ENCODE results near the gene RPL19.

The RPL19 gene

GRCh38 chr17:39173526-39174274 is 26.4 kb upstream of the RPL19 start:
- no peak for DNase-seq

DNA sequence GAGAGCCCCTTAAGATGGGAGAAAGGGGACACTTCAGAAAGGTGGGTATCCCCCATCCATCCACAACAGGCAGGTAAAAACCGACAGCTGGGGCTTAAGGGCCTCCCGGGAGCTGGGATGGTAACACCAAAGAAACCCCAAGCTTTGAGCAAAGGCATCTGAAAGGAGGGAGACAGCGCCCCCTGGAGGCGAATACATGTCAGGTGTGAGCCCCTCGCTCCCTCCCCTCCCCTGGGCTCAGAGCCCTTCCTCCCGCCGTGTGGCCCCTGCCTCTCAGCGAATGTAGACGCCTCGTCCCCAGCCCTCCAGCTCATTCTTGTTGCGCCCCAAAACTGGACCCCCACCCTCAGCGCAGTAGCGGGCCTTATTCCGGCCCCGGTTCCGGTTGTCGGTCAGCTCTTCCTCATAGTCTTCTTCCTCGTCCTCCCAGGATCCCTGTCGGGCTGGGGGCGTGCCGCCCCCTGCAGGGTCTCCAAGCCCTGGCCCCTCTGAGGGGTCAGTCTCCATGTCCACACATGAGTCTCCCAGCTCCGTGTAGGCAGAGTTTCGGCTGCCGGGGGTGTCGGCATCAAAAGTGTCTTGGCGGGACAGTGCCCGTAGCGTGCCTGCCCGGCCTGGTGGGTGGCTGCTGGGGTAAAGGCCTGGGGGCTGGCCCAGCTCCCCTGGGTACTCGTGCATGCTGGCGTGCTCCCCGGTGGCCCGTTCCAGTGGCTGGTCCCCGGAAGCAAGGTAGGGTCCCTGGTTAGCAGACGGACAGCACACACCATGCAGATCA is 25.0 kb upstream of the RPL19 start:
- DNase-seq = peak; percentile 70

GRCh38 chr17:39175695-39176093 is 24.4 kb upstream of the RPL19 start:
- DNase-seq = no peak

GRCh38 chr17:39177256-39177655 is 22.8 kb upstream of the RPL19 start:
- no peak for DNase-seq

DNA sequence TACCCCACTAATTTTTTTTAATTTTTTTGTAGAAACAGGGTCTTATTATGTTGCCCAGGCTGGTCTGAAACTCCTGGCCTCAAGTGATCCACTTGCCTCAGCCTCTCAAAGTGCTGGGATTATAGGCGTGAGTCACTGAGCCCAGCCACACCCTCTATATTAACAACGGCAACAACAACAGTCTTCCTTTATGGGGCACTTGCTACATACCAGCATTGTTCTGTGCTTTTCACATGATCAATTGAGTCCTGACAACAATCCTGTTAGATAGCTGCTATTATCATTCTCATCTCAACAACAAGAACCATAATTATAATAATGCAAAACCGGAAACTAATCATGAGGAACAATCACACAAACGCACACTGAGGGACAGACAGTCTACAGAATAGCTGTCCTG is 21.5 kb upstream of the RPL19 start:
- no peak for DNase-seq

DNA sequence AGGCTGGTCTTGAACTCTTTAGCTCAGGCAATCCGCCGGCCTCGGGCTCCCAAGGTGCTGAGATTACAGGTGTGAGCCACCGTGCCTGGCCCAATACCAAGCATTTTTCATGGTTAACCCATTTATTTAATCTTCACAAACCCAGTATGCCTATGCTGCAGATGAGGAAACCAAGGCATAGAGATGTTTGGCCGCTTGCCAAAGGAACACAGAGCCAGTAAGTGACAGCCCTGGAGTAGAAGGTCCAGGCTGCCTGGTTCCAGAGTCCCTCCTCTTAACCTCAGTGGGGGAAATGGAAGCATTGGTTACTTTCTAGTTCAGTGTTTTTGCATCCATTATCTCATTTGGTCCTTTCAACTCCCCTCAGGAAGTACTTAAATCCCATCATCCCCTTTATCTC is 18.8 kb upstream of the RPL19 start:
- no peak for DNase-seq

DNA sequence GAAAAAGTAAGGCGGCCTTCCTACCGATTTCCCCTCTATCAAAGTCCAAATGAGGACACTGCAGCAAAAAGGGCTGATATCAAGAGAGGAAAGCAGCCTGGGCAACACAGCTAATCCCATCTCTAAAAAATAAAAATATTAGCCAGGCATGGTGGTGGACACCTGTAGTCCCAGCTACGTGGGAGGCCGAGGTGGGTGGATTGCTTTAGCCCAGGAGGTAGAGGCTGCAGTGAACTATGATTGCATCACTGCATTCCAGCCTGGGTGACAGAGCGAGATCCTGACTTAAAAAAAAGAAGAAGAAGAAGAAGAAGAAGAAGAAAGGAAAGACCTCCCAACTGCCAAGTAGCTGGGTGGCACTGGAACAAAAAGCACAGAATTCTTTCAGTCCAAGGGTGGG is 17.0 kb upstream of the RPL19 start:
- DNase-seq = no peak

- no peak for DNase-seq
Measured at GRCh38 chr17:39183720-39184119, 16.4 kb upstream of the RPL19 start.

DNA sequence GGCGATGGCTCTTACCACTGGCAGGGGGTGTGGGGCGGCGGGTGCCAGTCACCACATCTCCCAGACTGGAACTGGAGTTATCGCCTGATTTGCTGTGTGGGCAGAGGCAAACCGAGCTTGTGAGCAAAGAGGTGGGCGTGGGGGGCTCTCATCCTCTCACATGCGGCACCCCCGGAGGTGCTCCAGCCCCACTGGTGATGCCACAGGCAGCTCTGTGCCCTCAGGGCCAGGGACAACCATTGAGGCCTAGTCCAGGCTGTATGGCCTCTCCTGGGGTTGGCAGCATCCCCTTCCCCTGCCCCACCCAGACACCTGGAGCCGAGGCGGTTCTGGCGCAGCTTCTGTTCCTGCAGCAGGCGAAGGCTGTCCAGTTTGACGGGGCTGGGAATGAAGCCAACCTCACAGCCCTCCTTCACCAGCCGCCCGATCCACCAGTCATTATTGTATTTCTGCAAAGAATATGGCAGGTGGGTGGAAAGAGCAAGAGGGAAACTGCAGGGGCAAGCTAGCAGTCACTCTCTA is 13.5 kb upstream of the RPL19 start:
- peak; percentile 30 for DNase-seq

DNA sequence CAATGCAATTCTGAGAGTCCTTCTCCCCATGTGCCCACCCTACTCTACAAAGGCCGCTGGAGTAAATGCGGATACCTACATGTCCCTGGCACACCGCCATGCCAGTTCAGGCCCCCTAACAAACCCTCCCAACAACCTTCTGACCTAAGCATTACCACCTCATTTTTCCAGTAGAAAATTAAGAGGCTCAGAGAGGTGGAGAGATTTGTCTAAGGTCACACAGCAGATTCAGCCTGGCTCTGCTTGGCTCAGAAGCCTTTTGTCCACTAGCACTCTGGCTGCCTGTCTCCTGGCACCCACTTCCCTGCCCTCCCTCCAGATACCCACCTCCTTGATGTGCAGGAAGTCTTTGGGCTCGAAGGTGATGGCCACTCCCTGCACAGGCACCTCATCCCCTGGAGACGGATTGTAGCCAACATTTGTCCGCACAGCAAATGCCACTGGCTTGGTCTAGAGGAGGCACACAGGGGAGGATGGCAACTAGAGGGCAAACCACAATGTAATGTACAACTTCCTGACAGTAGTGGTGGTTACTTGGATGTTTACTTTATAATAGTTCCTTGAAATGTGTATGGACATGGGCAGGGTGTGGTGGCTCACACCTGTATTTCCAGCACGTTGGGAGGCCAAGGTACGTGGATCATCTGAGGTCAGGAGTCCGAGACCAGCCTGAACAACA is 12.8 kb upstream of the RPL19 start:
- DNase-seq = no peak

DNA sequence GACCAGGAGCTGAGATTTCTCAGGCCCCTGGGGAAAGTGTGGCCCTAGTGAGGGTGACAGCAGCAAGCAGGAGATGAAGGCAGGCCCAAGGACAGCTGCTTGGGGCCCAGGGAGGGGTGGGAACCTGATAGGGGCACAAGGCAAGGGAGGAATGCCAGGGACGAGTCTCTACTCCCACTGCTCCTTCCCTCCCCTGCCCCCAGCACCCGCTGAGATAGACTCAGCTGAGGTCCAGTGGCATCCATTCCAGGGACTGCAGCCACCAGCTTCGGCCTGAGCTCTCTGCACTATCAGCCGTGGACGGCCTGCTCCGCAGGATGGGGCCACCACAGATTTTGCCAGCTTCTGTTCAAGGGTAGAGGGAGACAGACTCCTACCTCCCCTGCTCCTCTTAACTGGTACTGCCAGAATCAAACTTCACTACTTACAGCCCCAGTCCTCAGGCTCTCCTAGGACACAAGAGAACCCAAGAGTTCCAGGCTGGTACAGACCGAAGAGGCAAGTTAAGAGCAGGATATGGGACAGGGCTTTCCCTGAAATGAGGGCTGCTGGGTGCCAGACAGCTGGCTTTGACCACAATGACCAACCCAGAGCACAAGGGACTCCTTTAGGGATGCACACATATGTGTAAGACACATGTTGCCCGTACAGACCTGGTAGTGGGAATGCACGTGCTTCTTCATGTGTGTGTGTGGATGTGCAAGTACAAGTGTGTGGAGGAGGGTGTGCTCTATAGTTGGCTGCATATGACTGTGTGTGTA is 8.2 kb upstream of the RPL19 start:
- DNase-seq = no peak

GRCh38 chr17:39192901-39193300 is 7.2 kb upstream of the RPL19 start:
- DNase-seq = no peak

DNA sequence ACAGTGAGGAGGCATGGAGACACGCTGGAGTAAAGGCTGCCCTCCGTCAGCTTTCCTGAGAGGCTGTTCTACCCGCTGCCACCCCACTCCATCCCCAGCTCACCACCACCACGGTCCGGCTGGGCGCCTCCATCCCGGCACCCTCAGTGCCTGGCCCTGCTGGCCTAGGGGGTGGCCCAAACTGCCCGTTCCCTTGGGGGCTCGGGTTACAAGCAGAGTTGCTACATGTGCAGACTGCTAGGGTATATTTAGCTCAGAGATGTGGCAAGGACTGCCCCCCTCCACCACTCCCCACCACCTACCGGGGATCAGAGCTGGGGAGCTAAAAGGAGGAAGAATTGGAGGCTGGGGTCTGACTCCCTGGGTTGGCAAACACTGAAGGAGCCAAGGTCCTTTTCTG is 6.7 kb upstream of the RPL19 start:
- DNase-seq = no peak

DNA sequence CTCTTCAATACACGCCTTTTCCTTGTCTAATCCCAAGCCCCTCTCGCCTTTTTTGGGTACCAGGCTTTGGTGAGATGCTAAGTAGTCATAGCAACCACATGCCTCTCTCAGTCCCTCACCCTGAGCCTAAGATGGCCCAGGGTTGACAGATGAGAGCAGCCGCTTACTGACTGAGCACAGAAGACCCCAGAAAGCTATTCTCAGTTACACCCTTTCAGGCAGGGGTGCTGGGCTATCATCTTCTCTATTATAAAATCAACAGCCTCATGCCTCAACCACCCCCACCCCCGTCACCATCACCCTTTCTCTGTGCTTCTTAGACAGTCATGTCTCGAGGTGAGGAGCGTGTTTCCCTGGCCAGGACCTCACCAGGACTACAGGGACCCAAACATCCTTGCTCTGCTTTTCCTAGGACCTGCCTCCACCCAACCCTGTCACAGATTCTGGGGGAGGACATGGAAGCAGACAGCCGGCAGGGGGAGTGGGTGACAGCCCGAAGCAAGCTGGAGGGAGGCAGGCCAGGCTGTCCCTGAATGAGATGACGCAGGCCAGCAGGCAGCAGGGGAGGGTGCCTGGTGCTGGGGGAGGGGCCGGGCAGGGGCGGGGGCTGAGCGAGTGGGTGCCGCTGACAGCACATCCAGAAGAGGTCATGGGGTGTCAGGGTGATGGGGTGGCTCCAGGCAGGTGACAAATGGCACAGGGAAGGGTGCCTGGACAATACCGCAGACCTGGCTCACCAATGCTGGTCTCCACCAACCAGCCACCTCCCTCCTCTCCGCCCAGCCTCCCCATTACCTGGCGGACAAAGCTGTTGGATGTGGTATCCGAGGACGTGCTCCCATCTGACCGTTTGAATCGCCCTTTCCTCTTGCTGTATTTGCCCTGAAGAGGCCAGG is 5.7 kb upstream of the RPL19 start:
- DNase-seq = peak; percentile 73

GRCh38 chr17:39194985-39195524 is 5.0 kb upstream of the RPL19 start:
- no peak for DNase-seq

- no peak for DNase-seq
Measured at GRCh38 chr17:39195568-39196160, 4.4 kb upstream of the RPL19 start.

DNA sequence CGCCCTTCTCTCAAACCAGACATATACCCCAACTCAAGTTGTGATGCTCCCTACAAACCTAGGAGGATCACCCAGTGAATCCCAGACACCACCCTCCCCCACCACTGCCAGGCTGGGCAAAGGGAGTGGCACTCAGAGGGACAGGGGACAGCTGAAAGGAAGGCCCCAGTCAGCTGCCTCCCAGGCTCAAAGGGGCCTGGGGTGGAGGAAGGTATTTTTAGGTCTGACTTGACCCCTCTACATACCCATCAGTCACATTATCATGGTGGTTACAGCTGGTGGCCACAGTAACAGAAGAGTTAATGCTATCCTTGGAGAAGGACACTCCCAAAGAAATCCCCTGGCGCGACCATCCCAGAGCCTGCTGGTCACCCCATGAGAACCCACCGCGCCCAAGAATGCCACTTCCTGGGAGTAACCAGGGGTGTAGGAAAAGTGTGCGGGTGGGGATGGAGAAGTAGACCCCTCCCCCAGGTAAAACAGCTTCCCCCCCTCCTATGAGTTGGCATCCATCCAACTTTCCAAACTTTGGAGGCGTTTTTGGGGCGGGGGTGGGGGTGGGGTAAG is 3.8 kb upstream of the RPL19 start:
- DNase-seq = no peak

GRCh38 chr17:39196808-39197291 is 3.2 kb upstream of the RPL19 start:
- no peak for DNase-seq

DNA sequence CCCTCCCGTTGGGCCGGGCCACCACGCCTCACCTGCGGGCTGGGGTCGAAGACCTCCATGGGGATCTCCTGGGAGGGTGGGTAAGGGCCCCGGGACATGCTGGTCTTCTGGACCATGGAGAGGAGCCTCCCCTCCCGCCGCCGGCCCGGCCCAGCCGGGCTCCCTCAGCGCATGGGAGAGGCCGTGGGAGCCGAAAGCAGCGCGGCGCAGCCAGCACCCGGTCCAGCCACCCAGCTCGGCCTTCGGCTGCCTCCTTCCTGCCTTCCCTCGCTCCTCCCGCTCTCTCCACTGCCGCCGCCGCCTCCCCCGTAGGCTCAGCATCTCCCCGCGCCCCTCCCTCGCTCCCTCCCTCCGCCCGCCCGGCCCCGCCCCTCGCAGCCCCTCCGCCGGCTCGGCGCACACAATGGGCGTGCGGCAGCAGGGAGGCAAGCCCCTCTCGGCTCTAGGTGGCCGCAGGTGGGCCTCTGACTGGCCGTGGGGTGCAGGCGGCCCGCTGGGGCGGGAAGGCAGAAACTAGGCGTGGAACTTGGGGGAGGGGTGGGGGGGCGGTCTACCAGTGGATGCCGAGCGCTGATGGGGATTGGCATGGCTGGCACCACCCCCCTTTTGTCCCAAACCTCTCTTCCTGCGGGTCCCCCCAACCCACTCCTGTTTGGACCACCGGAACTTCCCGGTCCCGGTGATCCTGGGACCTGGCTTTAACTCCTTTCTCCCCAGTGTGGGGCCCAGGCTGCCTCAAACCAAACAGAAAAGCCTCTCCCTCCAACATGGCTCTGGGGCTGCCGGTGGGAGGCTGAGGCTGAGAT is 2.5 kb upstream of the RPL19 start, which contains the start of gene CACNB1:
Gene CACNB1 (minus strand): TSS at position 290 of the 806 bp plus-strand sequence. CDS start 174 bp downstream, at position 116.
- peak; percentile 63 for DNase-seq

DNA sequence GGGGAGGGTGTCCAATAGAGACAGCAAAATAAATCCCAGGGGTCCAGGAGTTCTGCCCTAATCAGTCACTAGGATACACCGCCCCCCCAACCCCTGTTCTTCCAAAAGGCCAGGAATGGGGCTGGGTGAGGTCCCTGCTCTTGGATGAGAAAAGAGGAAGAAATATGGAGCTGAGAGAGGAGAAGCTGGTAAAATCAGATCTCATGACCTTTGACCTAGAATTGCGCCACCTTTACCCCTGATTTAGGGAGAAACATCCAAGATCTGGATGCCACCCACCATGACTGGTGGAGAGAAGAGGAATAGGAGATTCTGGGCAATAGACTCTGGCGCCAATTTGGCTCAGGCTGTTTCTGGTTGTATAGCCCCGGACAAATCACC is 1.9 kb upstream of the RPL19 start:
- no peak for DNase-seq
